H1 (cell line): ENCODE results near the gene SMYD3. TPM values are rescaled to one million over a fixed set of nuclear protein-coding genes. Genes with fewer than 3 reads are reported as not detected.

Experiments
- CTCF ChIA-PET: fragments of 300-600 bp; sonication (Branson Sonifier 250); formaldehyde crosslinking; loops from one replicate; lab custom pipeline; 2021; ENCODE audit not compliant: partially characterized antibody; lab: Charles Lee
- POLR2A ChIA-PET: fragments of 300-600 bp; sonication (Branson Sonifier 250); formaldehyde crosslinking; loops from one replicate; lab custom pipeline; 2021; ENCODE audit warnings: inconsistent platforms; ENCODE audit not compliant: partially characterized antibody; lab: Charles Lee
- DNase-seq, 2 experiments: peaks; one replicate each; pipeline versions ENCODE4 v3.0.0 to v3.0.0-alpha.2; 2010 to 2022; ENCODE audit warnings: low spot score in 2 of 2, low read depth in 1 of 2, mixed read lengths in 1 of 2
- FAIRE-seq: peaks from 2 replicates; lab custom pipeline; 2011; peaks lifted over from hg19 to GRCh38; lab: Jason Lieb, UNC
- H2AFZ ChIP-seq: 2 replicates; pipeline ENCODE4 v1.8.1; 2012; ENCODE audit warnings: low read length, inconsistent platforms
- H2AK5ac ChIP-seq: 2 replicates; pipeline ENCODE4 v1.6.1; 2013; ENCODE audit warnings: low read depth, low read length
- H2BK120ac ChIP-seq: replicated peaks from 2 replicates; pipeline ENCODE3; 2013; ENCODE audit warnings: low read depth, low read length, inconsistent platforms
- H2BK12ac ChIP-seq: 2 replicates; pipeline ENCODE4 v1.6.1; 2013; ENCODE audit warnings: low read depth, low read length
- H2BK15ac ChIP-seq: 2 replicates; pipeline ENCODE4 v1.6.1; 2013; ENCODE audit warnings: low read length
- H2BK20ac ChIP-seq: 2 replicates; pipeline ENCODE4 v1.6.1; 2013; ENCODE audit warnings: low read length
- H2BK5ac ChIP-seq: 2 replicates; pipeline ENCODE4 v1.6.1; 2013; ENCODE audit warnings: low read depth, low read length
- H3K14ac ChIP-seq: 2 replicates; pipeline ENCODE4 v1.6.1; 2013; ENCODE audit warnings: inconsistent platforms; ENCODE audit not compliant: insufficient read length
- H3K18ac ChIP-seq: 2 replicates; pipeline ENCODE4 v1.6.1; 2013; ENCODE audit warnings: low read length; ENCODE audit errors: extremely low read depth
- H3K23ac ChIP-seq: 2 replicates; pipeline ENCODE4 v1.6.1; 2013; ENCODE audit warnings: inconsistent platforms; ENCODE audit not compliant: insufficient read length
- H3K23me2 ChIP-seq: 2 replicates; pipeline ENCODE4 v1.6.1; 2013; ENCODE audit warnings: low read depth, low read length
- H3K27ac ChIP-seq: 2 replicates; pipeline ENCODE4 v1.6.1; 2011; ENCODE audit warnings: low read depth, low read length, inconsistent platforms
- H3K27me3 ChIP-seq, 4 experiments: replicated peaks in 1 of 4; 1 replicate in 1 of 4; 2 replicates in 3 of 4; pipeline versions ENCODE4 v1.6.1 to v1.8.1; 2011 to 2013; ENCODE audit warnings: low read length in 3 of 4, mild to moderate bottlenecking in 3 of 4, inconsistent platforms in 2 of 4, mixed read lengths in 2 of 4, moderate library complexity in 1 of 4; ENCODE audit not compliant: control insufficient read depth in 3 of 4, insufficient read depth in 3 of 4; ENCODE audit errors: extremely low read depth in 1 of 4
- H3K36me3 ChIP-seq, 4 experiments: 2 replicates each; pipeline versions ENCODE4 v1.6.1 to v1.8.1; 2011 to 2013; ENCODE audit warnings: mild to moderate bottlenecking in 4 of 4, low read length in 3 of 4, moderate library complexity in 2 of 4, control low read depth in 1 of 4, inconsistent platforms in 1 of 4; ENCODE audit not compliant: insufficient read depth in 4 of 4, control insufficient read depth in 2 of 4
- H3K4ac ChIP-seq: replicated peaks from 2 replicates; pipeline ENCODE3; 2013; ENCODE audit warnings: low read length, low read depth, mixed read lengths, inconsistent platforms; ENCODE audit not compliant: insufficient read length
- H3K4me1 ChIP-seq, 4 experiments: replicated peaks in 1 of 4; 1 replicate in 1 of 4; 2 replicates in 3 of 4; pipeline versions ENCODE4 v1.6.1 to v1.8.1; 2011 to 2013; ENCODE audit warnings: low read length in 3 of 4, inconsistent platforms in 2 of 4, mixed read lengths in 1 of 4; ENCODE audit not compliant: insufficient read depth in 4 of 4, control insufficient read depth in 3 of 4
- H3K4me2 ChIP-seq, 2 experiments: 2 replicates each; pipeline versions ENCODE4 v1.6.1 to v1.8.1; 2011 to 2013; ENCODE audit warnings: low read depth in 2 of 2, low read length in 2 of 2, control low read depth in 1 of 2, inconsistent platforms in 1 of 2, mild to moderate bottlenecking in 1 of 2; ENCODE audit not compliant: insufficient read depth in 1 of 2
- H3K4me3 ChIP-seq, 4 experiments: fragments of 200-600, 300-600 bp in 1 of 4; sonication (generic), shearing (Covaris generic), sonication (Bioruptor Twin) in 1 of 4; 2 replicates each; pipeline versions ENCODE4 v1.5.1 to v1.8.1; 2011 to 2016; ENCODE audit warnings: low read length in 4 of 4, low read depth in 3 of 4, control low read depth in 2 of 4, inconsistent platforms in 2 of 4, mild to moderate bottlenecking in 2 of 4, mixed read lengths in 1 of 4, moderate library complexity in 1 of 4; ENCODE audit not compliant: insufficient read depth in 2 of 4; ENCODE audit errors: extremely low read depth in 1 of 4
- H3K56ac ChIP-seq: replicated peaks from 2 replicates; pipeline ENCODE3; 2013; ENCODE audit warnings: low read depth, mild to moderate bottlenecking, mixed read lengths, low read length, inconsistent platforms; ENCODE audit not compliant: insufficient read length
- H3K79me1 ChIP-seq: 2 replicates; pipeline ENCODE4 v1.6.1; 2013; ENCODE audit warnings: low read depth, low read length, control low read depth
- H3K79me2 ChIP-seq, 2 experiments: 2 replicates each; pipeline versions ENCODE4 v1.6.1 to v1.8.1; 2012 to 2013; ENCODE audit warnings: low read length in 2 of 2, mild to moderate bottlenecking in 2 of 2, inconsistent platforms in 1 of 2; ENCODE audit not compliant: insufficient read depth in 2 of 2, control insufficient read depth in 1 of 2
- H3K9ac ChIP-seq, 4 experiments: replicated peaks in 1 of 4; 1 replicate in 1 of 4; 2 replicates in 3 of 4; pipeline versions ENCODE4 v1.6.1 to v1.8.1; 2011 to 2013; ENCODE audit warnings: low read depth in 3 of 4, low read length in 3 of 4, control low read depth in 2 of 4, mild to moderate bottlenecking in 2 of 4, moderate library complexity in 2 of 4, inconsistent platforms in 1 of 4; ENCODE audit errors: extremely low read depth in 1 of 4
- H3K9me3 ChIP-seq, 2 experiments: 2 replicates each; pipeline versions ENCODE4 v1.6.1 to v1.8.1; 2012 to 2013; ENCODE audit warnings: mild to moderate bottlenecking in 2 of 2, moderate library complexity in 2 of 2, control low read depth in 1 of 2, inconsistent platforms in 1 of 2, low read depth in 1 of 2, low read length in 1 of 2, mixed read lengths in 1 of 2; ENCODE audit not compliant: insufficient read depth in 2 of 2
- H4K20me1 ChIP-seq, 2 experiments: replicated peaks in 1 of 2; 2 replicates each; pipeline versions ENCODE3 to v1.8.1; 2011 to 2013; ENCODE audit warnings: inconsistent platforms in 2 of 2, low read length in 2 of 2, mild to moderate bottlenecking in 1 of 2; ENCODE audit not compliant: insufficient read depth in 2 of 2, control insufficient read depth in 1 of 2
- H4K5ac ChIP-seq: 2 replicates; pipeline ENCODE4 v1.6.1; 2013; ENCODE audit warnings: low read length, low read depth, mixed read lengths, inconsistent platforms; ENCODE audit not compliant: insufficient read length
- H4K8ac ChIP-seq: 2 replicates; pipeline ENCODE4 v1.8.0; 2013; ENCODE audit warnings: mild to moderate bottlenecking, moderate library complexity, low read length, inconsistent platforms; ENCODE audit not compliant: insufficient read depth; ENCODE audit errors: extremely low read depth
- H4K91ac ChIP-seq: replicated peaks from 2 replicates; pipeline ENCODE3; 2013; ENCODE audit warnings: low read length, mixed read lengths, inconsistent platforms; ENCODE audit not compliant: insufficient read length
- CHD2 ChIP-seq: IDR thresholded peaks from 2 replicates; pipeline ENCODE4 v1.6.1; 2012; ENCODE audit warnings: low read length, improper control_type of control experiment
- WGBS, 2 experiments: shearing (Covaris generic) in 1 of 2; methylation state at CpG; one replicate each; pipeline versions ENCODE4 v1.1.6 to v1.1.7; 2013 to 2015; ENCODE audit warnings: low lambda C conversion rate in 2 of 2, mixed read lengths in 2 of 2, inconsistent platforms in 1 of 2, low coverage in 1 of 2, missing lambda C conversion rate in 1 of 2; ENCODE audit not compliant: insufficient replicate concordance in 2 of 2, insufficient coverage in 1 of 2, insufficient read length in 1 of 2; ENCODE audit errors: extremely low coverage in 1 of 2, missing lambda C conversion rate in 1 of 2; 5-methylcytosine and 5-hydroxymethylcytosine counted together
- polyA plus RNA-seq, 7 experiments: library from polyadenylated mRNA; depleted of rRNA in 3 of 7; stranded (reverse) in 5 of 7; unstranded in 2 of 7; fragments of >200 nt in 5 of 7; fragments of 200-250 nt in 2 of 7; gene quantifications; 1 replicate in 5 of 7; 2 replicates in 1 of 7; 4 replicates in 1 of 7; pipeline versions ENCODE4 v1.2.1 to v1.2.3, GENCODE V29; 2011 to 2013; ENCODE audit warnings: missing spikeins in 2 of 7, mixed read lengths in 2 of 7
- total RNA-seq: library from RNA; stranded (reverse); fragmentation: NEBNext Ultra II Directional; extraction: Animal tissue kit (Norgen Biotek cat#: 25700); gene quantifications from 2 replicates; pipeline ENCODE4 v1.2.1, GENCODE V29; 2021

SMYD3 gene
- total and polyA plus RNA-seq, 2 of the 8 experiments (the other 6 are each of a cell fraction or from before 2014, with no cell fraction given): 17.3 to 25.4 TPM

DNA sequence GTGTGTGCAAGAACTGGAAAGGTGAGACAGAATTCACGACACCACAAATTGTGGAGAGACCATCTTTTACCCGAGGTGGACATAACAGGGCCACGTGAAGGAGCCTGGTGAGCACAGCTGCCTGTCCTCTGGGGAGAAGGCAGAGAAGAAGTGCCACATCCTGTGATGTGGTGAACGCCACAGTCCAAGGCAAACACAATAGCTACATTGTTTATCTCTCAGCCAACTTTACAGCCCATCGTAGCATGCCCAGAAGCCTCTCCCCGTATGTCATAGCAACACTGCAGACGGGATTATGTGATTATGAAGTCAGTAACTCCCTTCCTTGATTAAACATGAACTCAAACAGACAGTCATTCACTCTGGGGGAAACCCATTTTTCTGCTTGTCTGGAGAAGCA lies 612.2 kb downstream of the SMYD3 start:
- Histone ChIP-seq H3K23me2 (no peaks in the 10 kb centered on the region), H3K23ac (no peak overlapping the region), H3K9me3 (no peaks in the 10 kb centered on the region), H3K9ac (no peak overlapping the region), H2BK20ac (no peak overlapping the region), H3K79me1 (no peaks in the 10 kb centered on the region), H2BK12ac (no peak overlapping the region), H3K79me2 (no peaks in the 10 kb centered on the region), H3K4me3 (no peak overlapping the region), H2AK5ac (no peak overlapping the region), H4K91ac (no peak overlapping the region), H3K14ac (no peak overlapping the region), H3K56ac (no peak overlapping the region), H3K4me1 (no peaks in the 10 kb centered on the region), H4K8ac (no peak overlapping the region), H3K18ac (no peak overlapping the region), H3K36me3 (no peaks in the 10 kb centered on the region), H3K4me2 (no peak overlapping the region), H3K4ac (no peak overlapping the region), H2BK15ac (no peak overlapping the region), H2AFZ (no peak overlapping the region), H2BK120ac (no peak overlapping the region)
- DNase-seq (no peak), FAIRE-seq (no peak)
- CTCF ChIA-PET: no interaction called here
- TF ChIP-seq CHD2: no peak
- TF ChIP-seq, all 59 proteins: peak for 0
- Histone ChIP-seq H4K5ac (no peak overlapping the region), H2BK5ac (no peak overlapping the region), H3K27me3 (no peaks in the 10 kb centered on the region; a peak in 1 of 7 replicates), H3K27ac (no peak overlapping the region), H4K20me1 (no peaks in the 10 kb centered on the region)
- WGBS, 2 experiments: 92% methylated on average over 7 of the region's 7 CpGs; no CpG with 5 or more reads in 1 of the 2 experiments
- POLR2A ChIA-PET: no interaction called here
